ENCODE measurements around the gene CCDC187. TPM values are rescaled to one million over a fixed set of nuclear protein-coding genes. Genes with fewer than 3 reads are reported as not detected.

CCDC187 gene
- total and polyA plus RNA-seq, 2 experiments from 2014 or later, result 0.13 to 1.3 TPM

DNA sequence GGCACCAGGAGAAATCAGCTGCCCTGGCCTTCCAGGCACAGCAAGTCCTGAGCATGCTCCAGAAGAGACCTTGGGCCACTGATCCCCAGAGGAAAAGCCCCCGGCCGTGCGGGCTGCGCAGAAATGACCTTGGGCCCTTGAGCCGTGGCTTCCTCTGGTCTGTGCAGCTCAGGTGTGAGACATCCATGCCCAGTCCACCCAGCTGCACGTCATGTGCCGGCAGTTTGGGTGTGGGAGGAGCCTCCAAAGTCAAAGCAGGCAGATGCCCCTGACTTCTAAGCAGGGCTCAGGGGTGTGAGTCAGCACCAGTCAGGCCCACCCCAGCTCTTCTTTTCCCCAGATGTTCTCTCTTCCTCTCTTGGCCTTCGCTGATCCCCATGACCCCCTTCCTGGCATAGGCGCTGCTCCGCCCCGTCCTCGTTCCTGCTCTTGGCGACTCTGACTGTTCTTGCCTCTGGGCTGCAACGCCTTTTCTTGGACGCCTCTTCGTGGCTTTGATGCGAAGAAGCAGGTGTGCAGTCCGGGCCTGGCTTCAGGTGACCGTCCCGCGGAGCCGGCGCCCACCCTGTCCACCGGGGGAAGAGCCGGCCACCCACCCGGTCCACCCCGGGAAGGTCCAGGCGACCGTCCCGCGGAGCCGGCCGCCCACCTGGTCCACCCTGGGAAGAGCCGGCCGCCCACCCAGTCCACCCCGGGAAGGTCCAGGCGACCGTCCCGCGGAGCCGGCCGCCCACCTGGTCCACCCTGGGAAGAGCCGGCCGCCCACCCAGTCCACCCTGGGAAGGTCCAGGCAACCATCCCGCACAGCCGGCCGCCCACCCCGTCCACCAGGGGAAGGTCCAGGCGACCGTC, 52.4 kb downstream of the CCDC187 start:
- H3K9me3 ChIP-seq (ENCODE audit: low read depth), result no peaks in the 10 kb centered on the region
- DNase-seq (ENCODE audit: low read depth in 1 of 2, low spot score in 1 of 2), result no peak
- H3K36me3 ChIP-seq, result no peaks in the 10 kb centered on the region
- H3K4me3 ChIP-seq, result no peak overlapping the region
- peaks cover 2% of the 10 kb centered on the region for H3K4me1 ChIP-seq (ENCODE audit: low read depth)
- no peaks in the 10 kb centered on the region for H3K27me3 ChIP-seq
- TF ChIP-seq, protein P1, sequence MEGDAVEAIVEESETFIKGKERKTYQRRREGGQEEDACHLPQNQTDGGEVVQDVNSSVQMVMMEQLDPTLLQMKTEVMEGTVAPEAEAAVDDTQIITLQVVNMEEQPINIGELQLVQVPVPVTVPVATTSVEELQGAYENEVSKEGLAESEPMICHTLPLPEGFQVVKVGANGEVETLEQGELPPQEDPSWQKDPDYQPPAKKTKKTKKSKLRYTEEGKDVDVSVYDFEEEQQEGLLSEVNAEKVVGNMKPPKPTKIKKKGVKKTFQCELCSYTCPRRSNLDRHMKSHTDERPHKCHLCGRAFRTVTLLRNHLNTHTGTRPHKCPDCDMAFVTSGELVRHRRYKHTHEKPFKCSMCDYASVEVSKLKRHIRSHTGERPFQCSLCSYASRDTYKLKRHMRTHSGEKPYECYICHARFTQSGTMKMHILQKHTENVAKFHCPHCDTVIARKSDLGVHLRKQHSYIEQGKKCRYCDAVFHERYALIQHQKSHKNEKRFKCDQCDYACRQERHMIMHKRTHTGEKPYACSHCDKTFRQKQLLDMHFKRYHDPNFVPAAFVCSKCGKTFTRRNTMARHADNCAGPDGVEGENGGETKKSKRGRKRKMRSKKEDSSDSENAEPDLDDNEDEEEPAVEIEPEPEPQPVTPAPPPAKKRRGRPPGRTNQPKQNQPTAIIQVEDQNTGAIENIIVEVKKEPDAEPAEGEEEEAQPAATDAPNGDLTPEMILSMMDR (IDR thresholded peaks at IDR 0.05; ENCODE audit: low read depth, low read length), result no peak
- H3K27ac ChIP-seq, result no peak overlapping the region

DNA sequence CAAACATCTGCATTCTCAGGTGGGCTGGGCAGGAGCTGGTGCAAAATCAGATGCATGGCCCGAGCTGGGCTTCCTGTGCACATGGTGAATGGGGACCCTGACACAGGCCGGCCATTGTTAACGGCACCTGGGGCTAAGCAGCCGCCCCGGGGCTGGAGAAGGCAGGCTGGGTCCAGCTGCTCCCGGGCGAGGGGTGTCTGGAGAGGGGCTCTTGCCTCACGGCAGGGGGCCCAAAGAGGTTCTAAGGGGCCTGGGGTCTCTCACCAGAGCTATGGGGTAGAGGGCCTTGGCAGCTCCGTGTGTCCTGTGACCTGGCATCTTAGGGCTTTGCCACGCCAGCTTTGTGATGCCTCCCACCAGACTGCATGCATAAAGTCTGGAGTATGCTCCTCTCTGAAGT, 53.2 kb downstream of the CCDC187 start:
- TF ChIP-seq, protein P1 (IDR thresholded peaks at IDR 0.05; ENCODE audit: low read depth, low read length), result no peak
- H3K27me3 ChIP-seq, result no peaks in the 10 kb centered on the region

DNA sequence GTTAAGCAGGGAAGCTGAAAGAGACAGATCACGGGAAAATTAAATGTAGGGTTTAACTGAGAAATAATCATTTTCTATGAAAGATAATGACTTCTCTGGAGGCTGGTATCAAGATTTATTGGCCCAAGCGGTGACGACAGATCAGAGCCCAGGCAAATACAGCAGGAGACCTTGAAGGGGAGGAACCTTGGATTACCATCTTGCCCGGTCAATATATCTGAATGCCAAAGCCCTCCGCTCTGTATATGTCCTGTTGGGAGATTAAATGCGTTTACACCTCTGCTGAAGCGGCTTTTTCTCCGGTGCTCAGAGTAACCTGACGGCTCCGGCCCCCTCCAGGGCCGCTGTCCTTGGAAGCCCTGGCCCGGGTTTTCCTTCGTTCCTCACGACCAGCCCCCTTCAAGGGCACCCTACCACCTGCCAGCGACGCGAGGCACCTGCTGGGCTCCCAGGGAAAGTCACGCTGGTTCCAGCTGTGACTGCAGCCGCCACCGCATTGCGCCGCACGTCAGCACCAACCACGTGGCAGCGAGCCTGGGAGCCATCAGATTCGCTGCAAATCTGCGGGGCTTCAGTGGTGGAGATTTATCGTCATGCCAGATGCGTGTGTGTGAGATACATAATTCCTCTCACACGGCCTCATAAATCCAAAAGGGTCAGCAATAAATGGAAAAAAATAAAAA, 53.9 kb downstream of the CCDC187 start:
- no peaks in the 10 kb centered on the region for H3K27me3 ChIP-seq
- H3K4me3 ChIP-seq, result no peak overlapping the region
- peaks cover 2% of the 10 kb centered on the region for H3K4me1 ChIP-seq (ENCODE audit: low read depth)
- no peak overlapping the region for H3K27ac ChIP-seq
- no peaks in the 10 kb centered on the region for H3K36me3 ChIP-seq
- TF ChIP-seq, protein P1 (IDR thresholded peaks at IDR 0.05; ENCODE audit: low read depth, low read length), result no peak
- DNase-seq (ENCODE audit: low read depth in 1 of 2, low spot score in 1 of 2), result no peak
- no peaks in the 10 kb centered on the region for H3K9me3 ChIP-seq (ENCODE audit: low read depth)

More for the DNA sequence above, 53.2 kb downstream of the CCDC187 start:
- no peaks in the 10 kb centered on the region for H3K36me3 ChIP-seq
- H3K4me3 ChIP-seq, result no peak overlapping the region
- DNase-seq (ENCODE audit: low read depth in 1 of 2, low spot score in 1 of 2), result no peak
- peaks cover 2% of the 10 kb centered on the region for H3K4me1 ChIP-seq (ENCODE audit: low read depth)
- no peaks in the 10 kb centered on the region for H3K9me3 ChIP-seq (ENCODE audit: low read depth)
- H3K27ac ChIP-seq, result no peak overlapping the region

DNA sequence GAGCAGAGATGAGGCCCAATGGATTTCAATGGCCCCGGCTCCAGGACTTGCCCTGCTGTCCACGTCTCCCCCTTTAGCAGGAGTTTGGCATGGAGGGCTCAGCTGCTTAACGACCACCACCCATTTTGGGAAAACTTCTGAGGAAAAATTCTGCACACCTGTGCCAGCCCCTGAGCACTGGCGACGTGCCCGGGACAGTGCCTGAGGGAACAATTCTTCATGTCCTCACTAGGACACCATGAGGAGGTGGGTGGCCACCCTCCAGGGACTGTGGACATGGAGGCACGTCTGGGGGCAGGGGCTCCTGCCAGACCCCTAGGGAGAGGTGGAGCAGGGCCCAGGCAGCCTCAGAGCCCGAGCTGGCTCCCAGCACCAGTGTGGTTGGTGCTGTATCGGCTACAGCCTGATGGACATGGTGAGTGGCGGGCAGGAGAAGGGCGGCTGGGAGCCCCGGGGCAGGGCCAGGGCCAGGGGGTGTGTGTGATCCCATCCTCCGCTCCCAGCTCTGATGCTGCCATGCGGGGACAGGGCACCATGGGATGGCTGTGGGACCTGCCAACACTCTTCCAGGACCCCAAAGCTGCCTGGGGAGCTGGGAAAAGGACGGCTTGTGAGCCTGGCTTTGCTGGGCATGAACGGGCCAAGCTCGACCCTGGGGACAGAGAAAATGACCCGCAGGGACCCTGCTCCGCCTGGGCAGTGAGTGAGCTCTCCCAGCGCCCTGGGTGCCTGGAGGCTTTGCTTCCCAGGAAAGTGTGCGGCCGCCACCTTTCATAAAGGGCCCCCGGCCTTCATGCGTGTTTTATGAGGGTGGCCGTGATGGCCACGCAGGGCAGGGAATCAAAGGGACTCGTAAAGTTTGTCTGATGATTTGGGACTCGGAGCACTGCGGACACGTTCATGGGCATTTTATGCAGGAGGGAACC, 54.7 kb downstream of the CCDC187 start:
- Histone ChIP-seq H3K36me3 (no peaks in the 10 kb centered on the region), H3K4me3 (no peak overlapping the region), H3K27me3 (no peaks in the 10 kb centered on the region), H3K4me1 (ENCODE audit: low read depth) (peaks cover 3% of the 10 kb centered on the region), H3K27ac (no peak overlapping the region), H3K9me3 (ENCODE audit: low read depth) (no peaks in the 10 kb centered on the region)
- TF ChIP-seq, protein P1 (IDR thresholded peaks at IDR 0.05; ENCODE audit: low read depth, low read length), result no peak
- no peak for DNase-seq (ENCODE audit: low read depth in 1 of 2, low spot score in 1 of 2)

DNA sequence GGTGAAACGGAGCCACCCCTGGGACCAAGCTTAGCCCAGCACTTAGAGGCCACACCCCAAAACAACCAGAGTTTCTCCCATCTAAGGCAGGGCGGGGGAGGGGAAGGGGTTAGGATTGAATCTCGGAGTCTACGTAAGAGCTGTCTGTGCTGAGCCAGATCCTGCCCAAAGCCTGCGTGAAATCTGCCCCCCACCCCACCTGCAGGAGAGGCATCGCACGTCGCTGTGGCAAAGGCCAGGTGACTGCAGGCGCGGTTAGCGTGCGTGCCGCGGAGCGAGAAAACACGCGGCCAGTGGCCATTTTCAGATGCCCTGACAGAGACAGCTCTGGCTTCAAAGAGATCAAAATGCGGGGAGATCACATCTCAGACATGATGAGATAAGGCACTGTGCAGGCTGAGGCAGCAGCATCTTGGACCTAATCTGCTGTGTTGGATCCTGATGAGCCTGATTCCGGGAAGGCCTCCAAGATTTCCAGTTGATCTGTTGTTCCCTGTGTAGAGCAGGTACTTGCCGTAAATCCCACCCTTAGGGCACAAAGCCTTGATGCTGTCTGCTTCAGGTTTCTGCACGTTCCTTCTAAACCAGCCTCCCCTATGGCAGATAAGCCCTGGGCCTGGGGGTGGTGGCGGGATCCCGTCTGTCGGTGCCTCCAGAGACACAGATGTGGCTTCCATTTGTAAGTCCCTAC, 55.8 kb downstream of the CCDC187 start:
- DNase-seq (ENCODE audit: low read depth in 1 of 2, low spot score in 1 of 2), result no peak
- H3K9me3 ChIP-seq (ENCODE audit: low read depth), result no peaks in the 10 kb centered on the region
- no peak overlapping the region for H3K4me3 ChIP-seq

More for the DNA sequence above, 55.8 kb downstream of the CCDC187 start:
- H3K27me3 ChIP-seq, result no peaks in the 10 kb centered on the region
- no peaks in the 10 kb centered on the region for H3K36me3 ChIP-seq
- TF ChIP-seq, protein P1 (IDR thresholded peaks at IDR 0.05; ENCODE audit: low read depth, low read length), result no peak
- H3K4me1 ChIP-seq (ENCODE audit: low read depth), result peaks cover 6% of the 10 kb centered on the region
- no peak overlapping the region for H3K27ac ChIP-seq

Measured in cardiac muscle cell (in vitro differentiated cells and primary cell).